KMS-11 (cell line): Measurements from ENCODE around the gene CD59.

ENCODE experiments used
- H2AFZ ChIP-seq: fragments of 200-600 bp; sonication (generic); 2 replicates; pipeline ENCODE4 v1.6.1; 2016; ENCODE audit warnings: antibody characterized with exemption, mixed run types, low read depth
- H3K27ac ChIP-seq: fragments of 200-600 bp; sonication (generic); 2 replicates; pipeline ENCODE4 v1.6.1; 2016; ENCODE audit warnings: mild to moderate bottlenecking, mixed run types
- H3K27me3 ChIP-seq: fragments of 200-600 bp; sonication (generic); 2 replicates; pipeline ENCODE4 v1.6.1; 2017; ENCODE audit warnings: mild to moderate bottlenecking, low read depth, mixed run types, moderate library complexity; ENCODE audit not compliant: insufficient read depth
- H3K36me3 ChIP-seq: fragments of 200-600 bp; sonication (generic); 2 replicates; pipeline ENCODE4 v1.6.1; 2017; ENCODE audit warnings: mild to moderate bottlenecking, mixed run types; ENCODE audit not compliant: insufficient read depth
- H3K4me1 ChIP-seq: fragments of 200-600 bp; sonication (generic); 2 replicates; pipeline ENCODE4 v1.6.1; 2016; ENCODE audit warnings: mild to moderate bottlenecking, low read depth, mixed run types; ENCODE audit not compliant: poor library complexity, severe bottlenecking
- H3K4me2 ChIP-seq: fragments of 200-600 bp; sonication (generic); 2 replicates; pipeline ENCODE4 v1.7.0; 2016; ENCODE audit warnings: mild to moderate bottlenecking, mixed run types
- H3K4me3 ChIP-seq: fragments of 200-600 bp; sonication (generic); IDR thresholded peaks from 2 replicates; pipeline ENCODE4 v1.6.1; 2017; ENCODE audit warnings: low read depth, low read length, mixed read lengths; ENCODE audit not compliant: insufficient read depth
- H3K79me2 ChIP-seq: fragments of 200-600 bp; sonication (generic); 2 replicates; pipeline ENCODE4 v1.6.1; 2016; ENCODE audit warnings: low read depth, mixed run types; ENCODE audit not compliant: insufficient read depth
- H3K9ac ChIP-seq: fragments of 200-600 bp; sonication (generic); 2 replicates; pipeline ENCODE4 v1.6.1; 2016; ENCODE audit warnings: mild to moderate bottlenecking, mixed run types
- H4K20me1 ChIP-seq: fragments of 200-600 bp; sonication (generic); 2 replicates; pipeline ENCODE4 v1.6.1; 2016; ENCODE audit warnings: mild to moderate bottlenecking, mixed run types; ENCODE audit not compliant: insufficient read depth
- TF ChIP-seq, protein P1 (sequence below): fragments of 200-600 bp; sonication (generic); conservative IDR thresholded peaks from 2 replicates; pipeline ENCODE4 v1.6.1; 2017; ENCODE audit warnings: low read depth, mild to moderate bottlenecking, antibody characterized with exemption, low read length, moderate library complexity, mixed read lengths

The CD59 gene

DNA sequence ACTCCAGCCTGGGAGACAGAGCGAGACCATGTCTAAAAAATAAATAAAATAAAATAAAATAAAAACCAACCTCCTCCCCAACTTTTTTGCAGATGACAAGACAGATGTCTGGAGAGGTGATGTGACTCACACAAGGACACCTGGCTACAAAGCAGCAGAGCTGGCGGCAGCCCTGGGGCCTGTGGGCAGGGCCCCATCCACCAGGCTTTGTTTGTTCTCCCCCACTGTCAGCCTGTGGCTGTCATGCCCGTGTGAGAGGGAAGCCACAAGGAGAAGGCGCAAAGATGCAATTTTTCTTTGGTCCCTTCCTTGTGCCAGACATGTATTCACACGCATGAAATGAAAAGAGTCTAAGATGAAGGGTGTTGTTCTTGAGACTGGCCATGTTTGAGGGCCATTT lies 16.6 kb downstream of the CD59 start:
- Histone ChIP-seq H4K20me1 (peaks cover 23% of the 10 kb centered on the region), H3K4me2 (peak overlapping the region; percentile 18; the same call in 1 of the 2 replicates), H3K4me1 (peaks cover 56% of the 10 kb centered on the region), H3K27me3 (no peaks in the 10 kb centered on the region), H3K9ac (no peak overlapping the region), H3K27ac (no peak overlapping the region; the same call in 1 of the 2 replicates), H2AFZ (no peak overlapping the region), H3K79me2 (peaks cover 58% of the 10 kb centered on the region), H3K4me3 (no peak overlapping the region), H3K36me3 (peaks cover 13% of the 10 kb centered on the region; the same call in 1 of the 2 replicates)
- TF ChIP-seq, protein P1, sequence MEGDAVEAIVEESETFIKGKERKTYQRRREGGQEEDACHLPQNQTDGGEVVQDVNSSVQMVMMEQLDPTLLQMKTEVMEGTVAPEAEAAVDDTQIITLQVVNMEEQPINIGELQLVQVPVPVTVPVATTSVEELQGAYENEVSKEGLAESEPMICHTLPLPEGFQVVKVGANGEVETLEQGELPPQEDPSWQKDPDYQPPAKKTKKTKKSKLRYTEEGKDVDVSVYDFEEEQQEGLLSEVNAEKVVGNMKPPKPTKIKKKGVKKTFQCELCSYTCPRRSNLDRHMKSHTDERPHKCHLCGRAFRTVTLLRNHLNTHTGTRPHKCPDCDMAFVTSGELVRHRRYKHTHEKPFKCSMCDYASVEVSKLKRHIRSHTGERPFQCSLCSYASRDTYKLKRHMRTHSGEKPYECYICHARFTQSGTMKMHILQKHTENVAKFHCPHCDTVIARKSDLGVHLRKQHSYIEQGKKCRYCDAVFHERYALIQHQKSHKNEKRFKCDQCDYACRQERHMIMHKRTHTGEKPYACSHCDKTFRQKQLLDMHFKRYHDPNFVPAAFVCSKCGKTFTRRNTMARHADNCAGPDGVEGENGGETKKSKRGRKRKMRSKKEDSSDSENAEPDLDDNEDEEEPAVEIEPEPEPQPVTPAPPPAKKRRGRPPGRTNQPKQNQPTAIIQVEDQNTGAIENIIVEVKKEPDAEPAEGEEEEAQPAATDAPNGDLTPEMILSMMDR, result no peak

DNA sequence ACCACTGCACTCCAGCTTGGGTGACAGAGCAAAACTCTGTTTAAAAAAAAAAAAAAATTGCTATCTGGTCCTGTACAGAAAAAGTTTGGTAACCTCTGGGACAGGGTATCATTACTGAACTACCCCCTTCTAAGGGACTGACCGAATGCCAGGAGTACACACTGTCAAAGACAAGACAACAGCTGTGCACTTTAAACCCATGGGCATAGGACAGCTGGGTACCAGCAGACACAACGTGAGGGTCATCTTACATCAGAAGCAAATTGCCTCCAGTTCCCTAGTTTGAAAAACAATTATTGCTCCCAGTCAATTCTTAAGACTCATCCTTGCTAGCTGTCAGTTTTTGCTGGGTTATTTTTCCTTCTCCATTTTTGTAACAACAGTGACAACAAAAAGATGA lies 17.8 kb downstream of the CD59 start:
- no peak overlapping the region for H3K4me3 ChIP-seq
- H3K4me1 ChIP-seq, result peaks cover 44% of the 10 kb centered on the region
- no peak overlapping the region for H3K4me2 ChIP-seq
- H4K20me1 ChIP-seq, result peaks cover 18% of the 10 kb centered on the region
- H3K27me3 ChIP-seq, result no peaks in the 10 kb centered on the region
- H2AFZ ChIP-seq, result no peak overlapping the region
- peaks cover 13% of the 10 kb centered on the region; the same call in 1 of the 2 replicates for H3K36me3 ChIP-seq
- TF ChIP-seq, protein P1, result no peak
- H3K27ac ChIP-seq, result no peak overlapping the region
- peaks cover 53% of the 10 kb centered on the region for H3K79me2 ChIP-seq
- H3K9ac ChIP-seq, result no peak overlapping the region

DNA sequence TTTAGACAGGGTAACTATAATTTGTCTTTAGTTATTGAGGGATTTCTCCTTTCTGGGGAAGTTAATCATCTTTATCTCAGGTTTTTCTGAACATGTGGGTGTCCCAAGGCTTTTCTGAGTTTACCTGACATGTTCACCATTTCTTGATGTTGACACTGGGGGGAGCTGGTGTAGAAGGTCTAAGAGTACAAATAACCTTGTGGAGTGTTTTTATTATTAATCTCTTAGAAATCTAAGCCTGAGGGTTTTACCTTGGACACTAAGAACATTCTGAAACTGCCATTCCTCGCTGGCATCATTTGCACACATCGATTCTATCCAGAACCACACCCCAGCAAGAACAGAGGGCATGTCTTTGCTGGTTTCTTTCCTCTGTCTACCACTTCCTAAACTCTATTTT lies 20.0 kb downstream of the CD59 start:
- no peak overlapping the region for H3K4me3 ChIP-seq
- H4K20me1 ChIP-seq, result peaks cover 9% of the 10 kb centered on the region; the same call in 1 of the 2 replicates
- peaks cover 31% of the 10 kb centered on the region; the same call in 1 of the 2 replicates for H3K79me2 ChIP-seq
- no peak overlapping the region for H2AFZ ChIP-seq
- H3K9ac ChIP-seq, result no peak overlapping the region
- peaks cover 23% of the 10 kb centered on the region for H3K4me1 ChIP-seq
- H3K36me3 ChIP-seq, result peaks cover 13% of the 10 kb centered on the region; the same call in 1 of the 2 replicates
- TF ChIP-seq, protein P1, result peak; percentile 37; the same call in 1 of the 2 replicates
- H3K27ac ChIP-seq, result no peak overlapping the region
- no peaks in the 10 kb centered on the region for H3K27me3 ChIP-seq
- no peak overlapping the region for H3K4me2 ChIP-seq

DNA sequence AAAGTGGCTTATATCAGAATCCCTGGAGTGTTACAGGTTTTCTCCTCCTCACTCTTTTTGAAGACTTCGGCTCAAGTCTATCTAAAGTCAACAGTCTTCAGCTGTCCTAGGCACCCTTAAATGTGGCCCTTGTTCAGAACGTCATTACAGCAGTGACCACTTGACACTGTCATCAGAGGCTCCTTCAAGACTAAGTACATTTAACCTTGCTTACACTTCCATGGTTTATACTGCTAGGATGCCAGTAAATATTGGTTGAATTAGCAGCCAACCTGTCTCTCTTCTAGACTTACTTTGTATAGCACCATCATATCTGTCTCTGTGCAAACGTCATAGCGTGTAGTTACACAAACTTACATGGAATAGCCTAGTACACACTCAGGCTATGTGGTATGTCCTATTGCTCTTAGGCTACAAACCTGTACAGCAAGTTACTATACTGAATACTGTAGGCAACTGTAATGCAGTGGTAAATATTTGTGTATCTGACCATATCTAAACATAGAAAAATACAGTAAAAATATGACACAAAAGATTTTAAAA lies 22.3 kb downstream of the CD59 start:
- TF ChIP-seq, protein P1, result no peak
- no peak overlapping the region for H3K9ac ChIP-seq
- H3K79me2 ChIP-seq, result peaks cover 33% of the 10 kb centered on the region; the same call in 1 of the 2 replicates
- no peak overlapping the region for H3K27ac ChIP-seq
- H4K20me1 ChIP-seq, result peaks cover 6% of the 10 kb centered on the region; the same call in 1 of the 2 replicates
- H3K27me3 ChIP-seq, result no peaks in the 10 kb centered on the region
- H2AFZ ChIP-seq, result no peak overlapping the region
- no peak overlapping the region for H3K4me3 ChIP-seq
- no peak overlapping the region for H3K4me2 ChIP-seq
- peaks cover 18% of the 10 kb centered on the region for H3K4me1 ChIP-seq
- H3K36me3 ChIP-seq, result peaks cover 14% of the 10 kb centered on the region; the same call in 1 of the 2 replicates
